GM20000 (cell line): Measurements from ENCODE around the gene ANXA5.

Experiments
- DNase-seq: peaks from one replicate; pipeline ENCODE4 v3.0.0; 2012; ENCODE audit warnings: low spot score
- CTCF ChIP-seq: IDR thresholded peaks from 2 replicates; pipeline ENCODE4 v1.5.1; 2012; ENCODE audit warnings: mild to moderate bottlenecking, control low read depth; ENCODE audit errors: extremely low read depth, missing control alignments

ANXA5 gene

GRCh38 chr4:121658125-121658524 is 38.7 kb downstream of the ANXA5 start:
- TF ChIP-seq CTCF = no peak
- no peak for DNase-seq

DNA sequence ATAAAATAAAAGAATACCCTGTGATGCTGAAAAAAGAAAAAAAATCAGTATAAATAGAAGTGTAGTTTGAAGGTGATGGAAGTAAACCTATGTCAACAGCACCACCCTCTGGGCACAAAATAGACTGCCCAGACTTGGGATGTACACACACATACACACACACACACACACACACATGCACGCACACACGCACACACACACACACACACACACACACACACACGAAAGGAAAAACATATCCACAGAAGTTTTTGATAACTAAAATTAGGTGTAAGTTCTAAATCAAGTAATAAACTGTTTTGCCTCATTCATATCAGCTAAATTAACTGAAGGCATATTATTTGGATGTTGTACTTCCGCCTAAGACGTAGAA is 40.5 kb downstream of the ANXA5 start:
- TF ChIP-seq CTCF = peak; percentile 3
- DNase-seq = peak; percentile 23

DNA sequence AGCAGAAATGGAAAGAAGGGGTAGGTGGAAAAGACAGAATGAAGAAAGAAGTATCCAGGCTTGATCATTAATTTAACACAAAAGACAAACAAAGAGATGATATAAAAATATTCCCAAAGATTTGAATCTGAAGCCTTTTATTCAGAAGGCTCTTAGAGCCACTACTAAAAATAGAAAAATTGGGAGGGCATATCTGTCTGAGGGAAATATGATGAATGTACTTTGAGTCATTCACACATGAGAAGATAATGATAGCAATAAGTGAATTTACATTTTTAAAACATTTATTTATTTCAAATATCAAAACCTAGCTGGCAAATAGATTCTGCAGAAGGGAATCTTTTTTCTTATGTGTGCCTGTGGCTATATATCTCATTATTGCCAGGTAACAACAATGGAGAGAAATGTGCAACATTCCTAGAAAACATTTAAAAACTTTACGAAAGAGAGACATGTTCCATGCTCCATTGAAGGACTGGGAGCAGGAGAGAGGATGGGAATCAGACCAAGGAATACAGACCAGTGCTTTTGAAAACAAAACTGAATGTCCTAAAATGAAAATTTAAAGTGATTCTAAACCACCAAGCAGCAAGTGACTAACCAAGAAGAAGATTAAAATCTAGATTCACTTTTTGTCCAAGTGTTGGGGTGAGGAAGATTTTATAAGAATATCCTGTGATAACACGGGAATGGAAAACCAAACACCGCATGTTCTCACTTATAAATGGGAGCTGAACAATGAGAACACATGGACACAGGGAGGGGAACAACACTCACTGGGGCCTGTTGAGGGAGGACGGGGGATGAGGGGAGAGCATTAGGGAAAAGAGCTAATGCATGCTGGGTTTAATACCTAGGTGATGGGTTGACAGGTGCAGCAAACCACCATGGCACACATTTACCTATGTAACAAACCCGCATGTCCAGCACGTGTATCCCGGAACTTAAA is 41.2 kb downstream of the ANXA5 start:
- no peak for DNase-seq
- TF ChIP-seq CTCF = no peak

- no peak for TF ChIP-seq CTCF
- peak; percentile 26 for DNase-seq
Measured at GRCh38 chr4:121654738-121655137, 42.0 kb downstream of the ANXA5 start.

DNA sequence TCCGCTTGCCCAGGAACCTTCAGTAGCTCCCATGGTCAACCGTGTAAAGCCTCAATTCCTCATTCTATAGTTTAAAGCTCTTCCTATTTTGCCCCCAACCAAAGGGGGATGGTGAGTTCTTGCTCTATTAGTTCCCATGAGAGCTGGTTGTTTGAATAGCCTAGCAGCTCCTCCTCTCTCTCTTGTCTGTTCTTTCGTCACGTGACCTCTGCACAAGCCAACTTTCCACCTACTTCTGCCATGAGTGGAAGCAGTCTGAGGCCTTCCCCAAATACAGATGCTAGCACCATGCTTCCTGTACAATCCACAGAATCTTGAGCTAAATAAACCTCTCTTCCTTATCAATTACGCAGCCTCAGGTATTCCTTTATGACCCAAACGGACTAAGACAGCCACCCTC is 42.8 kb downstream of the ANXA5 start:
- no peak for TF ChIP-seq CTCF
- DNase-seq = no peak

- no peak for TF ChIP-seq CTCF
- DNase-seq = no peak
Measured at GRCh38 chr4:121653214-121653613, 43.6 kb downstream of the ANXA5 start.

DNA sequence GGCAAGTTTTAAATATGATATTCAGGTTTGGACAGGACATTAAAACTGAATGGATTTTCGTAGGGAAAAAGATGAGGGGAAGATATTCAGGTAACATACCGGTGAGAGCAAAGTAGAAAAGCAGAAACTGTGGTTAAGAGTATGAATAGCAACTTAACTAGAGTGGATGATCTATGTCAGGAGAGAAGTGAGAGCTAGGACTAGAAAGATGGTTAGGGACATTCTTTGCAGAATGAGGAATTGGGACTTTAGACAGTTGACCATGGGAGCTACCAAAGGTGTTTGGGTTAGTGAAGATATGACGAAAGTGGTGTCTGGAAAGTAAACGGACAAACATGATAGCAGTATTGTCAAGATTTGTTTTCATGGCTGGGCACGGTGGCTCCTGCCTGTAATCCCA is 45.2 kb downstream of the ANXA5 start:
- DNase-seq = no peak
- TF ChIP-seq CTCF = no peak
